H1 (cell line): ENCODE measurements around the gene HMCN1. TPM values are rescaled to one million over a fixed set of nuclear protein-coding genes. Genes with fewer than 3 reads are reported as not detected.

Experiments used
- CHD7 ChIP-seq: fragments of 300-600 bp; sonication (generic); IDR thresholded peaks from 2 replicates; pipeline ENCODE4 v1.7.1; 2012; ENCODE audit warnings: low read length, moderate library complexity, mild to moderate bottlenecking, inconsistent platforms; ENCODE audit not compliant: insufficient replicate concordance
- FOSL1 ChIP-seq: IDR thresholded peaks from 2 replicates; pipeline ENCODE4 v1.6.1; 2011; ENCODE audit warnings: mild to moderate bottlenecking, low read depth, low read length, moderate library complexity; ENCODE audit not compliant: insufficient read depth
- GTF2F1 ChIP-seq: IDR thresholded peaks from 2 replicates; pipeline ENCODE4 v1.6.1; 2012; ENCODE audit warnings: low read depth, low read length, improper control_type of control experiment, borderline replicate concordance
- POU5F1 ChIP-seq: IDR thresholded peaks from 2 replicates; pipeline ENCODE4 v1.6.1; 2011; ENCODE audit warnings: low read depth, mild to moderate bottlenecking, low read length, moderate library complexity
- RAD21 ChIP-seq, 2 experiments: IDR thresholded peaks in 1 of 2; conservative IDR thresholded peaks in 1 of 2; 2 replicates each; pipeline ENCODE4 v1.6.1; 2011; ENCODE audit warnings: low read depth in 2 of 2, low read length in 2 of 2, improper control_type of control experiment in 1 of 2, inconsistent platforms in 1 of 2, mild to moderate bottlenecking in 1 of 2, moderate library complexity in 1 of 2
- SIRT6 ChIP-seq: IDR thresholded peaks from one replicate; pipeline ENCODE4 v1.7.1; 2012; ENCODE audit warnings: low read length, inconsistent platforms
- SRF ChIP-seq: IDR thresholded peaks from 2 replicates; pipeline ENCODE4 v1.6.1; 2011; ENCODE audit warnings: mild to moderate bottlenecking, low read depth, low read length, moderate library complexity
- polyA plus RNA-seq, 7 experiments: library from polyadenylated mRNA; depleted of rRNA in 3 of 7; stranded (reverse) in 5 of 7; unstranded in 2 of 7; fragments of >200 nt in 5 of 7; fragments of 200-250 nt in 2 of 7; gene quantifications; 1 replicate in 5 of 7; 2 replicates in 1 of 7; 4 replicates in 1 of 7; pipeline versions ENCODE4 v1.2.1 to v1.2.3, GENCODE V29; 2011 to 2013; ENCODE audit warnings: missing spikeins in 2 of 7, mixed read lengths in 2 of 7
- total RNA-seq: library from RNA; stranded (reverse); fragmentation: NEBNext Ultra II Directional; extraction: Animal tissue kit (Norgen Biotek cat#: 25700); gene quantifications from 2 replicates; pipeline ENCODE4 v1.2.1, GENCODE V29; 2021

HMCN1 gene
- total and polyA plus RNA-seq, 2 of the 8 experiments (the other 6 are each of a cell fraction or from before 2014, with no cell fraction given), result 13.8 to 14.6 TPM

GRCh38 chr1:185987611-185988321, 253.6 kb downstream of the HMCN1 start (continued):
- TF ChIP-seq CHD7 (no peak), FOSL1 (no peak), POU5F1 (no peak), GTF2F1 (no peak), SRF (no peak), SIRT6 (no peak), RAD21 (IDR thresholded peaks at IDR 0.05 in 1 of 2, conservative IDR thresholded peaks at IDR 0.05 in 1 of 2; ENCODE audit: low read depth in 2 of 2, low read length in 2 of 2) (no peak)
